HepG2 (cell line): Measurements from ENCODE around the gene DBNDD2. TPM values are rescaled to one million over a fixed set of nuclear protein-coding genes. Genes with fewer than 3 reads are reported as not detected.
A peak's percentile ranks its signal among the peaks of the same experiment; 100 is the strongest.

Source experiments
- ATAC-seq: fragments of 200-7000 bp; cut with Tn5 transposase; 3 replicates; pipeline ENCODE4 v1.9.1; 2020; ENCODE audit warnings: mild to moderate bottlenecking, moderate library complexity
- BruUV-seq: library from RNA; stranded (reverse); fragments of 400-500 nt; replicated peaks from 2 replicates; lab custom pipeline; 2021; lab: Mats Ljungman, UMichigan
- CTCF ChIA-PET: fragments of 300-600 bp; formaldehyde crosslinking; extraction: SDS; loops from one replicate; lab custom pipeline; 2021; ENCODE audit warnings: low total read pairs, inconsistent platforms, low intra/inter-chr PET ratio; lab: Yijun Ruan, JAX
- POLR2A ChIA-PET: fragments of 350-600 bp; sonication (Branson Sonifier 250); formaldehyde crosslinking; loops from one replicate; lab custom pipeline; 2020; ENCODE audit warnings: antibody characterized with exemption, inconsistent platforms; lab: Yijun Ruan, JAX
- DNase-seq: peaks from one replicate; pipeline ENCODE4 v3.0.0-alpha.2; 2015; ENCODE audit warnings: low spot score
- FAIRE-seq: peaks from 3 replicates; lab custom pipeline; 2011; peaks lifted over from hg19 to GRCh38; lab: Jason Lieb, UNC
- H2AFZ ChIP-seq: one replicate; pipeline ENCODE4 v1.6.1; 2011; ENCODE audit warnings: low read length, inconsistent platforms
- H3K27ac ChIP-seq: fragments of 300-600 bp; 3 replicates; pipeline ENCODE4 v1.8.0; 2011; ENCODE audit warnings: mixed run types, mild to moderate bottlenecking, mixed read lengths, low read length, inconsistent platforms; ENCODE audit not compliant: insufficient read depth; ENCODE audit errors: extremely low read length
- H3K27me3 ChIP-seq, 2 experiments: fragments of 200-600 bp in 1 of 2; 2 replicates in 1 of 2; 3 replicates in 1 of 2; pipeline versions ENCODE4 v1.6.0 to v1.8.0; 2011; ENCODE audit warnings: low read length in 2 of 2, mild to moderate bottlenecking in 2 of 2, moderate library complexity in 2 of 2, inconsistent platforms in 1 of 2; ENCODE audit not compliant: insufficient read depth in 2 of 2, control insufficient read depth in 1 of 2
- H3K36me3 ChIP-seq, 2 experiments: fragments of 200-600 bp in 1 of 2; replicated peaks in 1 of 2; 2 replicates in 1 of 2; 3 replicates in 1 of 2; pipeline versions ENCODE4 v1.5.1 to v1.8.0; 2011; ENCODE audit warnings: low read length in 2 of 2, inconsistent platforms in 1 of 2; ENCODE audit not compliant: insufficient read depth in 2 of 2, control insufficient read depth in 1 of 2
- H3K4me1 ChIP-seq: 2 replicates; pipeline ENCODE4 v1.5.1; 2012; ENCODE audit warnings: low read length, inconsistent platforms; ENCODE audit not compliant: insufficient read depth
- H3K4me2 ChIP-seq: 2 replicates; pipeline ENCODE4 v1.6.0; 2011; ENCODE audit warnings: low read depth, low read length, inconsistent platforms
- H3K4me3 ChIP-seq, 3 experiments: fragments of 200-600 bp in 1 of 3; sonication (generic), shearing (Covaris generic) in 1 of 3; replicated peaks in 1 of 3; 2 replicates each; pipeline ENCODE4 v1.5.1; 2011 to 2016; ENCODE audit warnings: low read length in 3 of 3, inconsistent platforms in 2 of 3, low read depth in 2 of 3, mild to moderate bottlenecking in 2 of 3, control low read depth in 1 of 3, mixed read lengths in 1 of 3; ENCODE audit not compliant: insufficient read depth in 1 of 3
- H3K79me2 ChIP-seq: one replicate; pipeline ENCODE4 v1.6.1; 2011; ENCODE audit warnings: low read length, inconsistent platforms; ENCODE audit not compliant: insufficient read depth
- H3K9ac ChIP-seq: 2 replicates; pipeline ENCODE4 v1.6.0; 2011; ENCODE audit warnings: mild to moderate bottlenecking, low read depth, low read length, inconsistent platforms; ENCODE audit not compliant: insufficient read depth
- H3K9me3 ChIP-seq: 2 replicates; pipeline ENCODE4 v1.5.1; 2012; ENCODE audit warnings: mild to moderate bottlenecking, low read length
- H4K20me1 ChIP-seq: 2 replicates; pipeline ENCODE4 v1.6.0; 2011; ENCODE audit warnings: inconsistent platforms, mild to moderate bottlenecking, low read length, moderate library complexity; ENCODE audit not compliant: insufficient read depth
- FOXO4 ChIP-seq: sonication (generic); formaldehyde crosslinking; conservative IDR thresholded peaks from 2 replicates; pipeline ENCODE4 v1.8.1; 2023; ENCODE audit warnings: missing genetic modification reagents
- PRDM4 ChIP-seq: sonication (generic); formaldehyde crosslinking; IDR thresholded peaks from 2 replicates; pipeline ENCODE4 v1.9.0; 2021; ENCODE audit warnings: missing genetic modification reagents, borderline replicate concordance
- PTBP1 ChIP-seq: fragments of 200-400 bp; formaldehyde crosslinking; IDR thresholded peaks from 2 replicates; pipeline ENCODE4 v1.6.1; 2018; ENCODE audit warnings: low read length, low read depth; ENCODE audit not compliant: poor library complexity, severe bottlenecking
- RFX3 ChIP-seq: IDR thresholded peaks from 2 replicates; pipeline ENCODE4 v1.6.1; 2016; ENCODE audit warnings: missing biosample characterization, missing genetic modification reagents
- ZNF180 ChIP-seq: sonication (generic); formaldehyde crosslinking; IDR thresholded peaks from 2 replicates; pipeline ENCODE4 v1.4.0; 2020; ENCODE audit warnings: low read depth, missing genetic modification reagents, borderline replicate concordance
- ZNF574 ChIP-seq: sonication (generic); formaldehyde crosslinking; IDR thresholded peaks from 2 replicates; pipeline ENCODE4 v1.4.0; 2020; ENCODE audit warnings: missing genetic modification reagents
- ZNF652 ChIP-seq: IDR thresholded peaks from 2 replicates; pipeline ENCODE4 v1.6.1; 2016; ENCODE audit warnings: low read depth, borderline replicate concordance
- ZSCAN29 ChIP-seq: sonication (generic); formaldehyde crosslinking; conservative IDR thresholded peaks from 2 replicates; pipeline ENCODE4 v1.4.0; 2020; ENCODE audit warnings: mild to moderate bottlenecking, missing genetic modification reagents
- WGBS: methylation state at CpG from one replicate; pipeline ENCODE4 v1.1.6; 2017; ENCODE audit warnings: low lambda C conversion rate; 5-methylcytosine and 5-hydroxymethylcytosine counted together
- in situ Hi-C: cut with HindIII; loops from 2 replicates; pipeline ENCODE4 v1.10.0; 2017; ENCODE audit warnings: low pct_unique_long_range_greater_than_20kb; ENCODE audit not compliant: extremely low pct_ligation_motif_present
- intact Hi-C: fragments of 100-400 bp; cut with micrococcal nuclease; formaldehyde crosslinking; loops from one replicate; pipeline ENCODE4 v1.10.0; 2022; ENCODE audit not compliant: unreplicated experiment
- polyA plus RNA-seq, 8 experiments: library from polyadenylated mRNA; depleted of rRNA in 3 of 8; stranded (reverse) in 7 of 8; unstranded in 1 of 8; fragments of >200 nt; fragmentation: Illumina TruSeq in 4 of 8; extraction: Trizol in 4 of 8; gene quantifications; 2 replicates each; pipeline versions ENCODE4 v1.2.1 to v1.2.3, GENCODE V29; 2011 to 2016; ENCODE audit warnings: low read depth in 4 of 8, missing spikeins in 1 of 8, mixed read lengths in 1 of 8; ENCODE audit not compliant: insufficient read depth in 1 of 8
- total RNA-seq, 5 experiments: library from RNA; depleted of rRNA; stranded (reverse); fragments of >200 nt; fragmentation: Illumina TruSeq; extraction: Trizol; gene quantifications; 2 replicates each; pipeline ENCODE4 v1.2.3, GENCODE V29; 2016; ENCODE audit warnings: low read depth in 1 of 5

Gene DBNDD2
- total and polyA plus RNA-seq, 2 of the 13 experiments (the other 11 are each of a cell fraction or from before 2014, with no cell fraction given) = 16.7 to 47.6 TPM

- Histone ChIP-seq H3K4me2 (no peak overlapping the region), H4K20me1 (no peaks in the 10 kb centered on the region), H3K4me1 (peaks cover 6% of the 10 kb centered on the region; the same call in 1 of the 2 replicates), H2AFZ (no peak overlapping the region), H3K27me3 (0 out of 5 replicates have a peak, but pooled peaks cover 0 to 1% of the 10 kb centered on the region in 2 experiments), H3K4me3 (no peak overlapping the region), H3K9me3 (no peaks in the 10 kb centered on the region), H3K27ac (no peak overlapping the region), H3K36me3 (no peaks in the 10 kb centered on the region), H3K79me2 (no peaks in the 10 kb centered on the region), H3K9ac (no peak overlapping the region)
- intact Hi-C loops (no loop called here), in situ Hi-C loops (no loop called here)
- FAIRE-seq = no peak
- ChIA-PET POLR2A (no interaction called here), CTCF (no interaction called here)
- no TSS peak for BruUV-seq
- no peak for DNase-seq
- ATAC-seq = no peak
- WGBS = 20% methylated on average over 3 of the region's 3 CpGs
- TF ChIP-seq FOXO4 (CRISPR knock-in tag) = 0 out of 2 replicates have a peak, but pooled peaks have one; percentile 37
- TF ChIP-seq PTBP1 = no peak
- peak; percentile 72 for TF ChIP-seq ZNF652 (CRISPR knock-in tag)
Measured at GRCh38 chr20:45440424-45440823, 32.3 kb downstream of the DBNDD2 start.

- Histone ChIP-seq H3K4me2 (no peak overlapping the region), H3K27ac (no peak overlapping the region), H3K79me2 (no peaks in the 10 kb centered on the region), H4K20me1 (no peaks in the 10 kb centered on the region), H3K36me3 (no peaks in the 10 kb centered on the region), H3K27me3 (0 out of 5 replicates have a peak, but pooled peaks cover 0 to 1% of the 10 kb centered on the region in 2 experiments), H3K9me3 (no peaks in the 10 kb centered on the region), H3K9ac (no peak overlapping the region), H2AFZ (no peak overlapping the region), H3K4me3 (no peak overlapping the region), H3K4me1 (peaks cover 6% of the 10 kb centered on the region; the same call in 1 of the 2 replicates)
- CTCF ChIA-PET = no interaction called here
- intact Hi-C loops (no loop called here), in situ Hi-C loops (no loop called here)
- FAIRE-seq = no peak
- DNase-seq = no peak
- BruUV-seq = no TSS peak
- no peak for ATAC-seq
- 12% methylated on average over 5 of the region's 5 CpGs for WGBS
- POLR2A ChIA-PET = no interaction called here
- TF ChIP-seq RFX3 (CRISPR knock-in tag) = no peak
- no peak for TF ChIP-seq PRDM4 (CRISPR knock-in tag)
- no peak for TF ChIP-seq ZSCAN29 (CRISPR knock-in tag)
- no peak for TF ChIP-seq ZNF180
- no peak for TF ChIP-seq ZNF574 (CRISPR knock-in tag)
Measured at GRCh38 chr20:45440891-45441685, 33.0 kb downstream of the DBNDD2 start.
